HUES6 (cell line): ENCODE measurements around the gene CHCHD1.
A peak's percentile ranks its signal among the peaks of the same experiment; 100 is the strongest.

Source experiments
- H3K27ac ChIP-seq: 2 replicates; pipeline ENCODE4 v1.7.0; 2013; ENCODE audit warnings: low read depth, mild to moderate bottlenecking, low read length, inconsistent platforms
- H3K27me3 ChIP-seq: 2 replicates; pipeline ENCODE4 v1.6.1; 2013; ENCODE audit warnings: low read length; ENCODE audit not compliant: control insufficient read depth, insufficient read depth
- H3K36me3 ChIP-seq: 2 replicates; pipeline ENCODE4 v1.6.1; 2013; ENCODE audit warnings: low read length; ENCODE audit not compliant: control insufficient read depth, insufficient read depth
- H3K4me1 ChIP-seq: 2 replicates; pipeline ENCODE4 v1.6.1; 2013; ENCODE audit warnings: low read length; ENCODE audit not compliant: control insufficient read depth, insufficient read depth
- H3K4me3 ChIP-seq: 2 replicates; pipeline ENCODE4 v1.5.1; 2013; ENCODE audit warnings: low read depth, low read length
- H3K9ac ChIP-seq: one replicate; pipeline ENCODE4 v1.6.1; 2013; ENCODE audit warnings: mild to moderate bottlenecking, low read length
- H3K9me3 ChIP-seq: 2 replicates; pipeline ENCODE4 v1.6.1; 2013; ENCODE audit warnings: low read depth, low read length; ENCODE audit not compliant: control insufficient read depth, insufficient read depth

The CHCHD1 gene

GRCh38 chr10:73769396-73769795, 12.5 kb upstream of the CHCHD1 start:
- peaks cover 64% of the 10 kb centered on the region for H3K36me3 ChIP-seq
- no peaks in the 10 kb centered on the region for H3K27me3 ChIP-seq
- H3K4me1 ChIP-seq = peaks cover 15% of the 10 kb centered on the region; the same call in 1 of the 2 replicates
- H3K9me3 ChIP-seq = no peaks in the 10 kb centered on the region
- no peak overlapping the region for H3K9ac ChIP-seq
- no peak overlapping the region for H3K4me3 ChIP-seq
- H3K27ac ChIP-seq = no peak overlapping the region

- Histone ChIP-seq H3K27ac (peak overlapping the region; percentile 94), H3K9me3 (no peaks in the 10 kb centered on the region), H3K4me1 (peaks cover 15% of the 10 kb centered on the region; the same call in 1 of the 2 replicates), H3K36me3 (peaks cover 57% of the 10 kb centered on the region), H3K4me3 (peak overlapping the region; percentile 93), H3K9ac (peak overlapping the region; percentile 91), H3K27me3 (no peaks in the 10 kb centered on the region)
Measured at GRCh38 chr10:73771722-73772280, 10.0 kb upstream of the CHCHD1 start.

GRCh38 chr10:73772281-73773151, 9.3 kb upstream of the CHCHD1 start:
- peak overlapping the region; percentile 94 for H3K27ac ChIP-seq
- H3K4me1 ChIP-seq = peaks cover 15% of the 10 kb centered on the region; the same call in 1 of the 2 replicates
- no peaks in the 10 kb centered on the region for H3K9me3 ChIP-seq
- no peaks in the 10 kb centered on the region for H3K27me3 ChIP-seq
- H3K4me3 ChIP-seq = peak overlapping the region; percentile 93
- H3K36me3 ChIP-seq = peaks cover 52% of the 10 kb centered on the region
- H3K9ac ChIP-seq = peak overlapping the region; percentile 91

- Histone ChIP-seq H3K4me1 (peaks cover 15% of the 10 kb centered on the region; the same call in 1 of the 2 replicates), H3K27ac (no peak overlapping the region)
Measured at GRCh38 chr10:73773152-73773879, 8.5 kb upstream of the CHCHD1 start.

GRCh38 chr10:73774637-73775036, 7.2 kb upstream of the CHCHD1 start:
- Histone ChIP-seq H3K9ac (no peak overlapping the region), H3K27me3 (no peaks in the 10 kb centered on the region), H3K27ac (no peak overlapping the region), H3K36me3 (peaks cover 38% of the 10 kb centered on the region), H3K4me3 (peak overlapping the region; percentile 39; the same call in 1 of the 2 replicates), H3K4me1 (peaks cover 15% of the 10 kb centered on the region; the same call in 1 of the 2 replicates), H3K9me3 (no peaks in the 10 kb centered on the region)

More at GRCh38 chr10:73773152-73773879, 8.5 kb upstream of the CHCHD1 start:
- Histone ChIP-seq H3K4me3 (peak overlapping the region; percentile 93), H3K9ac (peak overlapping the region; percentile 91), H3K36me3 (peaks cover 47% of the 10 kb centered on the region), H3K27me3 (no peaks in the 10 kb centered on the region), H3K9me3 (no peaks in the 10 kb centered on the region)

- Histone ChIP-seq H3K4me3 (no peak overlapping the region), H3K27me3 (no peaks in the 10 kb centered on the region), H3K36me3 (peaks cover 27% of the 10 kb centered on the region), H3K9me3 (no peaks in the 10 kb centered on the region), H3K4me1 (peaks cover 6% of the 10 kb centered on the region), H3K27ac (no peak overlapping the region), H3K9ac (no peak overlapping the region)
Measured at GRCh38 chr10:73779018-73779417, 2.8 kb upstream of the CHCHD1 start.

GRCh38 chr10:73779539-73780197, 2.2 kb upstream of the CHCHD1 start:
- Histone ChIP-seq H3K27me3 (no peaks in the 10 kb centered on the region), H3K9ac (no peak overlapping the region), H3K27ac (no peak overlapping the region), H3K36me3 (peaks cover 24% of the 10 kb centered on the region), H3K4me1 (peaks cover 5% of the 10 kb centered on the region), H3K4me3 (no peak overlapping the region), H3K9me3 (no peaks in the 10 kb centered on the region)

GRCh38 chr10:73780301-73780700, 1.5 kb upstream of the CHCHD1 start:
- no peak overlapping the region for H3K9ac ChIP-seq
- H3K36me3 ChIP-seq = peaks cover 18% of the 10 kb centered on the region
- H3K4me3 ChIP-seq = peak overlapping the region; percentile 95; the same call in 1 of the 2 replicates
- no peaks in the 10 kb centered on the region for H3K27me3 ChIP-seq
- H3K4me1 ChIP-seq = peaks cover 5% of the 10 kb centered on the region
- no peaks in the 10 kb centered on the region for H3K9me3 ChIP-seq
- H3K27ac ChIP-seq = no peak overlapping the region

- no peak overlapping the region for H3K27ac ChIP-seq
- H3K9ac ChIP-seq = peak overlapping the region; percentile 87
- peaks cover 11% of the 10 kb centered on the region for H3K36me3 ChIP-seq
- H3K27me3 ChIP-seq = no peaks in the 10 kb centered on the region
- H3K9me3 ChIP-seq = no peaks in the 10 kb centered on the region
- peak overlapping the region; percentile 95 for H3K4me3 ChIP-seq
- peaks cover 5% of the 10 kb centered on the region for H3K4me1 ChIP-seq
Measured at GRCh38 chr10:73780966-73781365, 882 bp upstream of the CHCHD1 start.

GRCh38 chr10:73781548-73781878, 335 bp upstream of the CHCHD1 start:
- Histone ChIP-seq H3K9me3 (no peaks in the 10 kb centered on the region), H3K36me3 (peaks cover 11% of the 10 kb centered on the region), H3K9ac (peak overlapping the region; percentile 87), H3K4me3 (peak overlapping the region; percentile 95), H3K27ac (peak overlapping the region; percentile 80; the same call in 1 of the 2 replicates), H3K4me1 (peaks cover 6% of the 10 kb centered on the region), H3K27me3 (no peaks in the 10 kb centered on the region)
